Measurements from ENCODE around the gene TSGA10. TPM values are rescaled to one million over a fixed set of nuclear protein-coding genes. Genes with fewer than 3 reads are reported as not detected.
A peak's percentile ranks its signal among the peaks of the same experiment; 100 is the strongest.
"Not testable (repeated sequence)": the region's sequence is repeated elsewhere in the genome, so short reads cannot be mapped to it uniquely, and the experiment has no call there.

Gene TSGA10
- total RNA-seq, 1 experiment from 2014 or later, result 1.8 TPM

- DNase-seq (ENCODE audit: low read depth), result no peak
- in situ Hi-C loops (cut with HindIII; ENCODE audit: low pct_unique_long_range_greater_than_20kb, low sequenced_read_pairs), result no loop called here
Observed at GRCh38 chr2:99158599-99158998, 3.9 kb upstream of the TSGA10 start.

DNA sequence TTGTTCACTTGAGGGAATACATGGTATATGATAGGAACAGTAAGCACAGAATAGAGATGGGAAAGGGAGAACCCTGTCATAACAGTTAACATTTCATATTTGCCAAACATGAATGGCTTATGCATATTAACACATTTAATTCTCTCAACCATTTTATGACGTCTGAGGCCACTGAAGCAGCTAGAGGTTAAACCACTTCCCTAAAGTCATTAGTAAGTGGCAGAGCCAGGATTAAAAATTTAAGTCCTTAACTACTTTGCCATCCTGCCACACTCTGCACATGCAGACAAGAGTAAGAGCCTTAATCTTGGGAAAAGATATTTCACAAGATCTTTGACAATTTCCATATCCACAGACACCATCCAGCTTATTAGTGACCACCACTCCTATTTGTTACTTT is 2.1 kb upstream of the TSGA10 start:
- in situ Hi-C loops (cut with HindIII; ENCODE audit: low pct_unique_long_range_greater_than_20kb, low sequenced_read_pairs), result no loop called here
- no peak for DNase-seq (ENCODE audit: low read depth)

DNA sequence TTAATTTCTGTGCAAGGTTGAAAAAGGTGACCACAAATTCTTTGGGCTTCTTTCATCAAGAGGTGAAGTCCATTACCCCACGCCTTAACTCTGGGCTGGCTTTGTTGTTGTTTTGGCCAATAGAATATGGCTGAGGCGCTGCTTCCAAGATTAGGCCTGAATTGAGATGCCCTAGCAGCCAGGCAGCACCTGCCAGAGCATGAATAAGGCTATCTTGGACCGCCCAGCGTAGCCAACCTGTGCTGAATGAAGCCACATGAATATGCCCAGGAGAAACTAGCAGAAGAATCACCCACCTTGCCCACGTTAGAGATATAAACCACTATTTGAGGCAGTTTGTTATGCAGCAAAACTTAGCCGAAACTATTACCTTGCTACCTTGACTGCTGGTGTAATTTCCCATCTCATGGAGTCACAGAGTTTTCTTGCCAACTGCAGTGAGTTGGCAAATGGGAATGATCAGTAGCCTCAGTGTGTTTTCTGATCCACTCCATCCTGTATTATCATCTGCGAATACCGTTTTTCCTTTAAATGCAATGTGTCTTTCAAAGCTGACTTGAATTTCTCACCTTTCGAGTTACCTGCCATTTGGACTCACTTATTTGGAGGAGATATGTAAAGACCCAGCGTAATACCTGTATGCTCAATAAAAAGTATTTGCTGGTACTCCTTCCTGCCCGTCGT is 679 bp downstream of the TSGA10 start:
- in situ Hi-C loops (cut with HindIII; ENCODE audit: low pct_unique_long_range_greater_than_20kb, low sequenced_read_pairs), result no loop called here
- DNase-seq (ENCODE audit: low read depth), result peak; percentile 29

DNA sequence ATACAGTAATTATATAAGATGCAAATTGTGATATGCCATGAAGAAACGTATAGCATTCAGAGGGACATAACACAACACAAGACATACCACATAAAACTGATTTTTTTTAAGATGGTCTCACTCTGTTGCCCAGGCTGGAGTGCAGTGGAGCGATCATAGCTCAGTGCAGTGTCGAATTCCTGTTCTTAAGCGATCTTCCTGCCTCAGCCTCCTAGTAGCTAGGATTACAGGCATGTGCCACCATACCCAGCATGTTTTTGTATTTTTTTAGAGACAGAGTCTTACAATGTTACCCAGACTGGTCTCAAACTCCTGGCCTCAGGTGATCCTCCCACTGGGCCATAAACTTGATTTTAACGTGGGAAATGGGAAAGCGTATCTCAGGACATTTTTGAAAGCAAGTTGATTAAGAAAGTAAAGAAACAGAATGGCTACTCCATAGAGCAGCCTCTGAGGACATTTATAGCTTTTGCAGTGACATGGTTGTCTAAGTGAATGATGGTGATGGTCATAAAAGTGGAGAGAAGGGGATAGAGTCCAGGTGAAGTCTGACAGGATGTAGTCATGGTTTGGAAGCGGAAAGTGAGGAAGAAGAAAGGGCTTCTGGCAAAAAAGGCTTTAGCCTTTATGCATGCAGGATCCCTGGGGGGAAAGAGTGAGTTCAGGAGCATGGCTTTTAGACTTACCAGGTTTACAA is 2.4 kb downstream of the TSGA10 start:
- in situ Hi-C loops (cut with HindIII; ENCODE audit: low pct_unique_long_range_greater_than_20kb, low sequenced_read_pairs), result no loop called here
- no peak for DNase-seq (ENCODE audit: low read depth)

DNA sequence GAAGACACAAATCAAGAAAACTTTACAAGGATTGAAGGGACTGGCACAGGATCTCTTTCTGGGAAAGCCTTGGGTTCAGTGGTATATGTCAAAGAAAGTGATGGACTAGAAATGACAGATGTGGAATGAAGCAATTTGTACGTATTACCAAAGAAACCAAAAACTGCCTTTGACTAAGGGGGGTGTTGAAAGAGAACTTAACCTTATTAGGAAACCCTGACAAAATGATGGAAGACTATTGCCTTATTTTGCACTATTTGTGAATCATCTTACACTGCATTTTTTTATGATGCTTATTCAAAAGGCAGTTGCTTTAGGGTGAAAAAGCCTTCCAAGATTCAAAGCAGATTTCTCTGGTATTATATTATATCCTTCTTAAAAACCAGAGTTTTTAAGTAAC is 4.0 kb downstream of the TSGA10 start:
- no peak for DNase-seq (ENCODE audit: low read depth)
- in situ Hi-C loops (cut with HindIII; ENCODE audit: low pct_unique_long_range_greater_than_20kb, low sequenced_read_pairs), result no loop called here

DNA sequence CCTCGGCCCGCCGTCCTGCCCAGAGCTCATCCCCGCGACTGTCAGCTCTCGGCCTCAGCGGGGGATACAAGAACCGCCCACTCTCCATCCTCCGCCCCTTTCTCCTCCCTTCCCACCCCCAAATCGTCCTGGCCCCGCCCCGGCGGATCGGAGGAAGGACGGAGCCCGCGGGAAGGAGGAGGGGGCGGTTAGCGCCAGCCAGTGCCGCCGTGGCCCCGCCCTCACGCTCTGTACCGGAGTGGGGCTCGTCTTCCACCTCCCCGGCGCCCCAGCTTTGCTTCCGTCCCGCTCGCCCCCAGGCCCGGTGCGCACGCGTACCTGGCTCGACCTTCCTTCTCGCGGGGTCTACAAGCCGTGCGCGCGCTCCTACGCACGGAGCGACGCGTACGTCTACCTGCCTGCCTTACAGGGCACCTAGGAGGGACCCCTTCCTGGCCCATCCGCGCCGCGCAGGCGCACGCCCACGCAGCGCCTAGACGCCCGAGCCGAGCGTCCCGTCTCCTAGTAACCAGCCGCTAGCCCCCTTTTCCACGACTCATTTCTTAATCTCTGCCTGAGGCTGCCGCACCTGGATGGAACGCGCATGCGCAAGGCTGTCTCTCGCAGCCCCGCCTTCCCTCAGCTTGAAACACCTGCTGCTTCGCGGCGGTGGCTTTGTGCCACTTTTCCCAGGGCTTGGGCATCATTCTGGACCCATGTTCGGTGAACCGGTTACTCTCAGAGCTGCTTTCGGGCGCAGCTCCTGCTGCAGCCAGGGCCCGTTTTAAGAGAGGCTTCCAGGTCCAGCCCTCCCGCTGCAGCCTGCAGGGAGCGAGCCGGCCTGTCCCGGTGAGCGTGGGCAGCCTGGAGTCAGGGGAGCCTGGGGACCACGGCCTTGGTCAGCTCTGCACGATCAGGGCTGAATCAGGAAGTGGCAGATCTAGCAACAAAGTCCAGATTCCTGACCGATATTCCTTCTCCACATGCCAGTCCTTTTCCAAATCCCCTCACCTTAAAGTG is 13.3 kb downstream of the TSGA10 start, which contains the start of gene C2orf15:
Gene C2orf15 (plus strand): TSS at position 598 of the 999 bp plus-strand sequence. CDS start 8,852 bp downstream, outside the sequence.
- in situ Hi-C loops (cut with HindIII; ENCODE audit: low pct_unique_long_range_greater_than_20kb, low sequenced_read_pairs), result no loop called here

GRCh38 chr2:99140860-99141109 is 14.0 kb downstream of the TSGA10 start:
- no peak for DNase-seq (ENCODE audit: low read depth)
- in situ Hi-C loops (cut with HindIII; ENCODE audit: low pct_unique_long_range_greater_than_20kb, low sequenced_read_pairs), result no loop called here

More for the DNA sequence above, 13.3 kb downstream of the TSGA10 start, which contains the start of gene C2orf15:
- DNase-seq (ENCODE audit: low read depth), result peak; percentile 97

DNA sequence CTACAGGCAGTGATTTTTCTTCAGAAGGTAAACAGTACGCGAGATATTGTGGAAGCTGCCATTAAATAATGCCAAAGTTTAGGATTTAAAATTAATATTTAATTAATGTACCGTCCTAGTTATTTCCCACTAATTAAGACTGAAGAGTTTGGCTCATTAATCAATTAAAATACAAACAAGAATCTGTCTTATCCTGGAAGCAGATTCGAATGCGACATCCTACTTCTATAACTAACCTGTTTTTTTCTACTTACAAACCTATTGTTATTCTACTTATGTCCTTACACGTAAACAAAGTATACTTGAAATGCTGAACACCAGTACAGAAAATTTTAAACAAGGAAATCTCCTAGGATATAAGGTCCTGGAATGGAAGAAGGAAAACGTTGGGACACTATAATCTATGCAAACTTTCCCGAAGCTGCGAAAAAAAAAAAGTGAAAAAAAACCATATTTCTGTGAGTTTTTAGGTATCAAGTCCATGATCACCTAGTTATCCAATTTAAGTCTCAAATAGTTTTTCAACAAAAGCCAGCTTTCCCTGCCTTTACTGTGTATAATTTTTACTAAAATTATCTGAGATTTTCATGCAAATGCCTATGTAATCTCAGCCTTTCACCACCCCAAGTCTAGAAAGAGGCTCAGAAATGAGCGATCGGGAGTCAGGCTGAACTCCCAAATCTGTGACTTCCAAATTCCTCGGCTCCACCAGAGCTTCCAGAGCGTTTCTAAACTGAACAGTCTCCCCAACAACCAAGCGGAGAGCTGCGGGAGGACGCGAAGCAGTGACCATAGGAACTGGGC is 14.5 kb downstream of the TSGA10 start:
- in situ Hi-C loops (cut with HindIII; ENCODE audit: low pct_unique_long_range_greater_than_20kb, low sequenced_read_pairs), result no loop called here
- DNase-seq (ENCODE audit: low read depth), result no peak

DNA sequence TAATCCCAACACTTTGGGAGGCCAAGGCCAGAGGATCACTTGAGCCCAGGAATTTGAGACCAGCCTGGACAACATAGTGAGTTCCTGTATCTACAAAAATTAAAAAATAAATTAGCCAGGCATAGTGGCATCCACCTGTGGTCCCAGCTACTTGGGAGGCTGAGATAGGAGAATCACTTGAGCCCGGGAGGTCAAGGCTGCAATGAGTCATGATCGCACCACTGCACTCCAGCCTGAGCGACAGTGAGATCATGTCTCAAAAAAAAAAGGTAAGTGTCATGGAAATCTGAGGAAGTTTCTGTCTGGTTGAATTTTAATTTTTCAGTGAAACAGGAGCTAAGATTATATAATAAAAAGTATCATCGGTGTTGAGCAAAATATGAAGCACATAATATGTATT is 15.7 kb downstream of the TSGA10 start:
- in situ Hi-C loops (cut with HindIII; ENCODE audit: low pct_unique_long_range_greater_than_20kb, low sequenced_read_pairs), result no loop called here
- DNase-seq (ENCODE audit: low read depth), result no peak

- in situ Hi-C loops (cut with HindIII; ENCODE audit: low pct_unique_long_range_greater_than_20kb, low sequenced_read_pairs); DNase-seq (ENCODE audit: low read depth): not testable (repeated sequence)
Observed at GRCh38 chr2:99135044-99135556, 19.6 kb downstream of the TSGA10 start.

- DNase-seq (ENCODE audit: low read depth), result no peak
- in situ Hi-C loops (cut with HindIII; ENCODE audit: low pct_unique_long_range_greater_than_20kb, low sequenced_read_pairs), result no loop called here
Observed at GRCh38 chr2:99127981-99128380, 26.8 kb downstream of the TSGA10 start.

DNA sequence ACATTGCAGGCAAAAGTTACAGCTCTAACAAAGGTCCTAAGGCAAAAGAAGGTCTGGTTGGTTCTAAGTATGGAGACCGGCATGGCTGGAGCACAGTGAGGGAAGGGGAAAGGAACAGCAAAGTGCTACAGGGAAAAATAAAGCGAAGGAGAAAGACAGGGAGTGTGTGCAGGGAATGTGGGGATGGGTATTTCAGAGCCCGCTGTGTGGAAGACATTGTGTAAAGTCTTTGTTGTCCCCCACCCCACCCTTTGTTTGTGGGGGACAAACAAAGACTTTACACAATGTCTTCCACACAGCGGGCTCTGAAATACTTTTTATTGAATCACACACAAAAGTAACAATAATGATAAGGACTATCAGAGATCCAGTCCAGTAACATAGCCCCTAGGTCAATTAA is 42.1 kb downstream of the TSGA10 start:
- in situ Hi-C loops (cut with HindIII; ENCODE audit: low pct_unique_long_range_greater_than_20kb, low sequenced_read_pairs), result no loop called here

DNA sequence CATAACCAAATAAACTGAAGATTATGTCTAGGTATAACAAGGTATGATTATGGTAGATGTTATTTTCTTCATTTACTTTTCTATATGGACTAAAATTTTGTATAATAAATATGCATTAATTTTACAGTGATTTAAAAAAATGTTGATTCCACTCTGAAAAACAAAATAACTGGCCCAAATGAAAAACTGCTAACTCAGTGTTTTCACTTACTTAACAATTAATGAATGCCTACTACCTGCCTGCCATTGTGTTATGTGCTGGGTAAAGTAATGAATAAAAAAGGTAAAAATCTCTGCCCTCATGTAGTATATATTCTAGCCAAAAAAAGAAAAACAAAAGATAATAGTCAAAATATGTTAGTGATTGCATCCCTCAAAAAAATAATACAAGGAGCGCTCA is 42.8 kb downstream of the TSGA10 start:
- in situ Hi-C loops (cut with HindIII; ENCODE audit: low pct_unique_long_range_greater_than_20kb, low sequenced_read_pairs), result no loop called here
- DNase-seq (ENCODE audit: low read depth), result no peak

More for the DNA sequence above, 42.1 kb downstream of the TSGA10 start:
- no peak for DNase-seq (ENCODE audit: low read depth)

- in situ Hi-C loops (cut with HindIII; ENCODE audit: low pct_unique_long_range_greater_than_20kb, low sequenced_read_pairs), result no loop called here
- no peak for DNase-seq (ENCODE audit: low read depth)
Observed at GRCh38 chr2:99111236-99111635, 43.5 kb downstream of the TSGA10 start.

- in situ Hi-C loops (cut with HindIII; ENCODE audit: low pct_unique_long_range_greater_than_20kb, low sequenced_read_pairs), result no loop called here
- peak; percentile 8 for DNase-seq (ENCODE audit: low read depth)
Observed at GRCh38 chr2:99106913-99107312, 47.8 kb downstream of the TSGA10 start.

DNA sequence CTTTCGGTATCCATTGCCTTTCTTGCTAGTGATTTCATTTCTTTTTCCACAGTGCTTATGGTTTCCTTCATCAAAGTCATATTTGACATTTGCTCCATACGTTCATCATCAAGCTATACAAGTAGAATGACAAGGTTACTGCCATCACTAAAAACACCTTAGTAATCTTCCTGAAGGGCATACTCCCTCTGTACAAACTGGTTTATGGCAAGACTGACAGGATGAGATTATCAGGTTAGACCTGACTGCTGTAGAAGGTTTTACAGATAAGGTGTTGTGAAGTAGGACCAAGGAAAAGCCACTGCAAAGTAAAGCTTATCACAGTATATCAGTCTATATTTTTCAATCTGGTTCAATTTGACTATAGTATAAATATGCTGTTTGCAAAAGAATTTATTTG is 50.7 kb downstream of the TSGA10 start:
- DNase-seq (ENCODE audit: low read depth), result no peak

DNA sequence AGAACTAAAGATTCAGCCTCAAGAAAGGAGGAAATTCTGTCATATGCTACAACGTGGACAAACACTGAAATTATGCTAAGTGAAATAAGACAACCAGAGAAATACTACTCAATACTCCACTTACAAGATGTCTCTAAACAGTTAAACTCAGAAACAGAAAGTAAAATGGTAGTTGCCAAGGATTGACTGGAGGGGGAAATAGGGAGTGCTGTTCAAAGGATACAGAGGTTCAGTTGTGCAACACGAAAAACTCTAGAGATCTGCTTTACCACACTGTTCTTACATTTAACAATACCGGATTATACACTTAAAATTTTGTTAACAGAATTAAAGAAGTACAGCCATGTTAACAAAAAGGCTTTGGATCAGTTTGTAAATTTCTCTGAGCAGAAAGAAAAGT is 53.0 kb downstream of the TSGA10 start:
- in situ Hi-C loops (cut with HindIII; ENCODE audit: low pct_unique_long_range_greater_than_20kb, low sequenced_read_pairs), result no loop called here
- DNase-seq (ENCODE audit: low read depth), result no peak

More for the DNA sequence above, 50.7 kb downstream of the TSGA10 start:
- in situ Hi-C loops (cut with HindIII; ENCODE audit: low pct_unique_long_range_greater_than_20kb, low sequenced_read_pairs), result no loop called here

GRCh38 chr2:99096728-99097127 is 58.0 kb downstream of the TSGA10 start:
- in situ Hi-C loops (cut with HindIII; ENCODE audit: low pct_unique_long_range_greater_than_20kb, low sequenced_read_pairs), result no loop called here
- no peak for DNase-seq (ENCODE audit: low read depth)
